NT2/D1 (cell line): ENCODE measurements around the gene MGAT4A.

ENCODE experiments used
- DNase-seq: peaks from one replicate; pipeline ENCODE4 v3.0.0-alpha.2; 2011; ENCODE audit warnings: low read depth, low spot score
- H3K27me3 ChIP-seq: 2 replicates; pipeline ENCODE4 v1.6.0; 2011; ENCODE audit warnings: mild to moderate bottlenecking; ENCODE audit not compliant: insufficient read length, insufficient read depth
- H3K36me3 ChIP-seq: 2 replicates; pipeline ENCODE4 v1.6.1; 2011; ENCODE audit warnings: mild to moderate bottlenecking, low read length, mixed read lengths; ENCODE audit not compliant: insufficient read depth, insufficient read length
- H3K4me1 ChIP-seq: 2 replicates; pipeline ENCODE4 v1.5.1; 2011; ENCODE audit not compliant: insufficient read depth, insufficient read length
- H3K4me3 ChIP-seq: 2 replicates; pipeline ENCODE4 v1.5.1; 2011; ENCODE audit warnings: low read depth; ENCODE audit not compliant: insufficient read length
- H3K9ac ChIP-seq: 2 replicates; pipeline ENCODE4 v1.6.0; 2011; ENCODE audit warnings: low read depth; ENCODE audit not compliant: insufficient read length
- H3K9me3 ChIP-seq: 2 replicates; pipeline ENCODE4 v1.5.1; 2011; ENCODE audit warnings: mild to moderate bottlenecking, low read length; ENCODE audit not compliant: insufficient read depth
- SUZ12 ChIP-seq: IDR thresholded peaks from 2 replicates; pipeline ENCODE4 v1.6.1; 2011; ENCODE audit not compliant: insufficient read length, insufficient read depth; ENCODE audit errors: extremely low read depth
- YY1 ChIP-seq: IDR thresholded peaks from 2 replicates; pipeline ENCODE4 v1.6.1; 2011; ENCODE audit not compliant: insufficient read length, insufficient read depth
- ZNF274 ChIP-seq: IDR thresholded peaks from 2 replicates; pipeline ENCODE4 v1.6.1; 2011; ENCODE audit warnings: mild to moderate bottlenecking, low read depth, low read length

Gene MGAT4A

GRCh38 chr2:98691303-98691702 is 39.6 kb downstream of the MGAT4A start:
- H3K9ac ChIP-seq, result no peak overlapping the region
- TF ChIP-seq YY1 (no peak), SUZ12 (no peak), ZNF274 (no peak)
- H3K9me3 ChIP-seq, result no peaks in the 10 kb centered on the region
- no peaks in the 10 kb centered on the region for H3K27me3 ChIP-seq
- H3K36me3 ChIP-seq, result no peaks in the 10 kb centered on the region
- H3K4me3 ChIP-seq, result no peak overlapping the region
- peaks cover 3% of the 10 kb centered on the region for H3K4me1 ChIP-seq
- DNase-seq, result no peak

DNA sequence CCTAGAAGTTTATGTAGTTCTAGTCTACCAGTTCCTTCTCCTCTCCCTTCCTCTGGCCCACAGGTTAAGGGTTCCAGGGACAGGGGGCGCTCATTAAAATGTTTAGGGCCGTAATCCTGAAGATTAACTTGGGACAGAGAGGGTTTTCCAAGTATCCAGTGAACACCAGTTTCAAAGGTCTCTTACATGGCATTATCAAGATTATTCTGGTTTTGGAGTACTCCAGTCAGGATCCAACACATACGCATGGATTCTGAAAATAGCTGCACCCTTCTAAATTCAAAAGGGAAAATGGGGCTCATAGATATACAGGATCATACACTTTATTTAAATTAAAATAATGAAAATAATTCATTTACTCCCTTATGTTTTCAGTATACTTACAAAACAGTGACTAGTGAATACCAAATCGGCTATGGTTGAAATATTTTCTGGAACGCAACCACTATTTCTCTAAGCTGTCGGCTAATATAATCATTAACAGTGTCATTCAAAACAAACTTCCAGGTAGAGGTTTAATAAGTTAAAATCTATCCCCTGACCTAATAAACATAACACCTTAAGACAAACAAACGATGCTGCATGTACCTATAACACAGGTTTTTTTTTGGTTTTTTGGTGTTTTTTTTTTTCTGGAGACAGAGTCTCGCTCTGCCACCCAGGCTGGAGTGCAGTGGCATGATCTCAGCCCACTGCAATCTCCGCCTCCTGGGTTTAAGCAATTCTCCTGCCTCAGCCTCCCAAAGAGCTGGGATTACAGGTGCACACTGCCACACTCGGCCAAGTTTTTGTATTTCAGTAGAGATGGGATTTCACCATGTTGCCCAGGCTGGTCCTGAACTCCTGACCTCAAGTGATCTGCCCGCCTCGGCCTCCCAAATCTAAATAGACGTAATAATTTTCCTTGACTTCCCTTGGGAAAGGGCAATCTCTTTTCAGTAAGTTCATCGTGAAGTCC is 44.7 kb downstream of the MGAT4A start:
- Histone ChIP-seq H3K4me3 (no peak overlapping the region), H3K4me1 (peaks cover 3% of the 10 kb centered on the region), H3K36me3 (no peaks in the 10 kb centered on the region), H3K9me3 (no peaks in the 10 kb centered on the region), H3K27me3 (no peaks in the 10 kb centered on the region), H3K9ac (no peak overlapping the region)
- TF ChIP-seq YY1 (no peak), SUZ12 (no peak), ZNF274 (no peak)
- DNase-seq, result no peak

DNA sequence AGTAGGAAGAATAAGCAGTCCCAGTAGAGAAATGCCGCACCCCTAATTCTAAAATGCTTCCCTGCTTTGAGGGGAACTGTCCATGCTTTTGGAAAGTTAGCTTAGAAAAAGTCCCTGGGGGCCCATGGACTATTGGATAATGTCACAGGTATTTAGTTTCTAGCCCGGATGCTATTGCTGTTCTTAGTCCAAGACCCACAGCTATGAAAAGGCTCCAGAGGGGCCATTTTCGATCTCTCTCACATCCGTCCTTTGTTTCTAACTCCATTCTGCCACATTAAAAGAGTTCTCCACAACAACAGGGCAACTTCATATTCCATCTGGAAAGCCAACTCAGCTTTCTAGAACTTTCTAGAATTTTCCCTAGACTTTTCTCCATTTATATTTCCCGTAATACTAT is 47.2 kb downstream of the MGAT4A start:
- H3K4me1 ChIP-seq, result no peaks in the 10 kb centered on the region
- no peaks in the 10 kb centered on the region for H3K27me3 ChIP-seq
- no peaks in the 10 kb centered on the region for H3K36me3 ChIP-seq
- TF ChIP-seq ZNF274 (no peak), YY1 (no peak)
- DNase-seq, result no peak
- H3K4me3 ChIP-seq, result no peak overlapping the region
- no peak overlapping the region for H3K9ac ChIP-seq
- no peaks in the 10 kb centered on the region for H3K9me3 ChIP-seq

GRCh38 chr2:98676742-98677141 is 54.2 kb downstream of the MGAT4A start:
- H3K9ac ChIP-seq, result no peak overlapping the region
- no peak for DNase-seq
- TF ChIP-seq SUZ12 (no peak), ZNF274 (no peak), YY1 (no peak)
- no peaks in the 10 kb centered on the region for H3K27me3 ChIP-seq
- no peaks in the 10 kb centered on the region for H3K36me3 ChIP-seq
- no peak overlapping the region for H3K4me3 ChIP-seq
- no peaks in the 10 kb centered on the region for H3K4me1 ChIP-seq
- H3K9me3 ChIP-seq, result peaks cover 15% of the 10 kb centered on the region; the same call in 1 of the 2 replicates

GRCh38 chr2:98674233-98674964 is 56.5 kb downstream of the MGAT4A start:
- no peak overlapping the region for H3K9ac ChIP-seq
- peaks cover 15% of the 10 kb centered on the region for H3K9me3 ChIP-seq
- no peak for DNase-seq
- no peaks in the 10 kb centered on the region for H3K36me3 ChIP-seq
- no peak overlapping the region for H3K4me3 ChIP-seq
- no peak for TF ChIP-seq YY1
- no peak for TF ChIP-seq ZNF274
- TF ChIP-seq SUZ12, result no peak
- no peaks in the 10 kb centered on the region for H3K27me3 ChIP-seq
- no peaks in the 10 kb centered on the region for H3K4me1 ChIP-seq

GRCh38 chr2:98669675-98670074 is 61.3 kb downstream of the MGAT4A start:
- Histone ChIP-seq H3K9me3 (peaks cover 19% of the 10 kb centered on the region), H3K27me3 (no peaks in the 10 kb centered on the region), H3K9ac (no peak overlapping the region), H3K36me3 (no peaks in the 10 kb centered on the region), H3K4me3 (no peak overlapping the region), H3K4me1 (no peaks in the 10 kb centered on the region)
- no peak for DNase-seq
- TF ChIP-seq SUZ12, result no peak
- no peak for TF ChIP-seq YY1
- no peak for TF ChIP-seq ZNF274

DNA sequence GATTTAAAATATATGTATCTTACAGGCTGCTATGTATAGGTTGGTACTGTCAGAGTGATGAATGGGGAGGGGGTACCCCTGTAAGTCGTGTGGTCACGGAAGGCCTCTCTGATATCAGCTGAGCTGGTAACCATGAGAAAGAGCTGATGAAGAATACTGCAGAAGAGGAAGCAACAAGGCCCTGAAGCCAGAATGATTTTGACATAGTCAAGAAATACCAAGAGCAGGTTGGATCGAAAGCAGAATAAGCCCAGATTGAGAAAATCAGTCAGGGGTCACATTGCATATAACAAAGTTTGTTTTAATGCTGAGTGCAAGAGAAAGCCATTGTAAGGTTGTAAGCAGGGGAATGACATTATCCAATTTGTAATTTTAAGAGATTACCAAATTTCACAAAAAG is 65.3 kb downstream of the MGAT4A start:
- Histone ChIP-seq H3K9ac (no peak overlapping the region), H3K36me3 (no peaks in the 10 kb centered on the region), H3K4me3 (no peak overlapping the region), H3K4me1 (no peaks in the 10 kb centered on the region), H3K27me3 (no peaks in the 10 kb centered on the region), H3K9me3 (peaks cover 8% of the 10 kb centered on the region; the same call in 1 of the 2 replicates)
- no peak for TF ChIP-seq ZNF274
- no peak for TF ChIP-seq YY1
- TF ChIP-seq SUZ12, result no peak
- DNase-seq, result no peak
